HG03196 (cell line): ENCODE results near the gene SYVN1.
A peak's percentile ranks its signal among the peaks of the same experiment; 100 is the strongest.
"Not testable (repeated sequence)": the region's sequence is repeated elsewhere in the genome, so short reads cannot be mapped to it uniquely, and the experiment has no call there.

Experiments
- ATAC-seq: cut with Tn5 transposase; IDR thresholded peaks from one replicate; pipeline ENCODE4 v1.9.1; 2021; ENCODE audit not compliant: unreplicated experiment

Gene SYVN1

GRCh38 chr11:65151331-65151899, 17.1 kb upstream of the SYVN1 start:
- ATAC-seq: no peak

GRCh38 chr11:65150509-65151299, 16.4 kb upstream of the SYVN1 start:
- no peak for ATAC-seq

DNA sequence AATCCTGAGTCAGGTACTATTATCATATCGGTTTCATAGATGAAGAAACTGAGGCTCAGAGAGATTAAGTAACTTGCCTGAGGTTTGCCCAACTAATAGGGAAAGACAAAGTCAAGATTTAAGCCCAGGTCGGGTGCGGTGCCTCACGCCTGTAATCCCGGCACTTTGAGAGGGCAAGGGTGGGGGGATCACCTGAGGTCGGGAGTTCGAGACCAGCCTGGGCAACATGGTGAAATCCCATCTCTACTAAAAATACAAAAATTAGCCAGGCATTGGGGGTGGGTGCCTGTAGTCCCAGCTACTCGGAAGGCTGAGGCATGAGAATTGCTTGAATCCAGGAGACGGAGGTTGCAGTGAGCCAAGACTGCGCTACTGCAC, 15.8 kb upstream of the SYVN1 start:
- not testable (repeated sequence) for ATAC-seq

DNA sequence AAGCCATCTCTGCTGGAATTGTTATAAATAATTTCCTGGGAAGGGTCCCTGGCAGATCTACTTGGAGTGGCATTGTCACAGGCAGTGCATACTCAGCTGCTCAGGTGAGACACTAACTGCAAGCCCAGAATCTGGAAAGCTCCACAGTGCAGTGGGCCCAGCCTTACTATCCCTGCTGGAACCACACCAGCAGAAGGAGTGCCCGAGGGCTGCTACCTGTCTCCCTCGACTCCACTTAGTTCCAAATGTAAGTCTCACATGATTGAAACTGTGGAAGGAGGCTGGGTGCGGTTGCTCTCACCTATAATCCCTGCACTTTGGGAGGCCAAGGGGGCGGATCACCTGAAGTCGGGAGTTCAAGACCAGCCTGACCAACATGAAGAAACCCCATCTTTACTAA, 14.3 kb upstream of the SYVN1 start:
- no peak for ATAC-seq

GRCh38 chr11:65147352-65148075, 13.2 kb upstream of the SYVN1 start:
- no peak for ATAC-seq

DNA sequence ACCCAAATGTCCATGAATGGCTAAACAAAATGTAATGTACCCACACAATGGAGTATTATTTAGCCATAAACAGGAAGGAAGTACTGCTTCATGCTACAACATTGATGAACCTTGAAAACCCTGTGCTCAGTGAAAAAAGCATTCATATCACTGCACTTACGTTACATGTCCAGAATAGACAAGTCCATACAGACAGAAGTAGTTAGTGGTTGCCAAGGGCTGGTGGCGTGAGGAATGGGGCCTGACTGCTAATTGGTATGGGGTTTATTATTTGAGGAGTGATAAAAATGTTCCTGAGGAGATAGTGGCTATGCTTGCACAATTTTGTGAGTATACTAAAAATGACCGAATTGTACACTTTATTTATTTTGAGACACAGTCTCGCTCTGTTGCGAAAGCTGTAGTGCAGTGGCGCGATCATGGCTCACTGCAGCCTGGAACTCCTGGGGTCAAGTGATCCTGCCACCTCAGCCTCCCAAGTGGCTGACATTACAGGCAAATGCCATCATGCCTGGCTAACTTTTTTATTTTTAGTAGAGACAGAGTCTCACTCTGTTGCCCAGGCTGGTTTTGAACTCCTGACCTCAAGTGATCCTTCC, 7.7 kb upstream of the SYVN1 start:
- no peak for ATAC-seq

DNA sequence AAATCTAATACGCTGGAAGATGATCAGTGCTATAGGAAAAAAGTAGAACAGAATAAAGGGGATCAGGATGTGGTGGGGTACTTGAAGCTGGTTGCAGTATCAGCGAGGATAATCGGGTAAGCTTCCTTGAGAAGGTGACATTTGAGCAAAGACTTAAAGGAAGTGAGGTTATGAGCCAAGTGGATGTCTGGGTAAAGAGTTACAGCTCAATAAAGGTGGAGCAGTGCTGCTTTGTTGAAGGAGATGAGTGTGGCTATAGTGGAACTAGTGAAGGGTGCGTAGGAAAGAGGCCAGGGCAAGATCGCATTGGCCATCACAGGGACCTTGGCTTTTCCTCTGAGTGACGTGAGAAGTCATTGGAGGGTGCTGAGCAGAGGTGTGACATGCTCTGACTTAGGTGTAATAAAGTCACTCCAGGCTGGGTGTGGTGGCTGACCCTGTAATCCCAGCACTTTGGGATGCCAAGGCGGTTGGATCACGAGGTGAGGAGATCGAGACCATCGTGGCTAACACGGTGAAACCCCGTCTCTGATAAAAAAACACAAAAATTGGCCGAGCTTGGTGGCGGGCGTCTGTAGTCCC, 2.3 kb upstream of the SYVN1 start:
- no peak for ATAC-seq

GRCh38 chr11:65135633-65136145, 1.4 kb upstream of the SYVN1 start:
- no peak for ATAC-seq

DNA sequence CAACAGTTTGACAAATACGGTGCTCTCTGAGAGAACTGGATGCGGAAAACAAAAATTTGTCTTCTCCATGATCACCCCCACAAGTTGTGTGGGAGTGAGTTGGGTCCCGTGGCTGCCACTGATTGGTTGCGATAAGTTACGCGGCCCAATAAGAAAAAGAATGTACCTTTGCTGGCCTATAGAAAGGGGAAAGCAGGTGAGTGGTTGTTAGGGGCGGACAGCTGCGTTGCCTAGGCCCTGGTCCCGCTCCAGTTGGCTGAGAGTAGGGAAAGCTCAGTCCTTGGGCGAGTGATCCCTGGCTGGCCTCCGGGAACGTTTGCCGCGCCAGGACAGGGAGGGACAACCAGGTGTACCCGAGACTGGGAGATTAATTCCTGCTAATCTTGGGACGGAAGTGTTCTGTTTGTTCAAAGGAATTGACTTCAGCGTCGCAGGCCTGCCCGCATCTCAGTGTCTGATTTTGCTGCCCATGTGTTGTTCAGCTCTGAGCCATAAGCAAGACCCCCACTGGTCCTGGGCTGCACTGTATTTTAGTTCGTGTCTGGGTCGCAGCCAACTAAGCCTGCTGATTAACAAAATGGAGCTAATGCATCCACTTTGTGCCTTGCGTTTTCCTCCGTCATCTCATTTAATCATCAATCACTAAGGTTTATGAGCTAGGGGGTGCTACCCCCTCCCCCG, 773 bp upstream of the SYVN1 start:
- ATAC-seq: peak; percentile 61

DNA sequence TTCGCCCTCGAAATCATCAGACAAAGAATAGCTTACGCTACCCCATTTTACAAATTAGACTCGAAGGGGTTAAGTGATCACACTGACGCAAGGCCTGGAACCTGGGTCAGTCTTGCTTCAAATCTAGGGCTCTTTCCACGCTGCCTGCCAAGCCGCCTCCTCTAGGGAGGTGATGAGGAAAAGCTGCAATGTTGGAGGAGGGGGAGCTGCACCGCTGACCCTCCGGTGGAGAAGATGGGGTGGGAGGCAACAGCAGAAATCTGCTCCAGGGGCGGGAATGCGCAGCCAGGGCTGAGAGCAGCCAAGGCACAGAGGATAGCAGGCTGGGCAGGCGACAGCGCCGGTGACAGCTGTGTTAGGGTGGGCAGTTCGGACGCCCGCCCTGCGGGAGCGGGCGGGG, 595 bp downstream of the SYVN1 start:
- ATAC-seq: no peak

DNA sequence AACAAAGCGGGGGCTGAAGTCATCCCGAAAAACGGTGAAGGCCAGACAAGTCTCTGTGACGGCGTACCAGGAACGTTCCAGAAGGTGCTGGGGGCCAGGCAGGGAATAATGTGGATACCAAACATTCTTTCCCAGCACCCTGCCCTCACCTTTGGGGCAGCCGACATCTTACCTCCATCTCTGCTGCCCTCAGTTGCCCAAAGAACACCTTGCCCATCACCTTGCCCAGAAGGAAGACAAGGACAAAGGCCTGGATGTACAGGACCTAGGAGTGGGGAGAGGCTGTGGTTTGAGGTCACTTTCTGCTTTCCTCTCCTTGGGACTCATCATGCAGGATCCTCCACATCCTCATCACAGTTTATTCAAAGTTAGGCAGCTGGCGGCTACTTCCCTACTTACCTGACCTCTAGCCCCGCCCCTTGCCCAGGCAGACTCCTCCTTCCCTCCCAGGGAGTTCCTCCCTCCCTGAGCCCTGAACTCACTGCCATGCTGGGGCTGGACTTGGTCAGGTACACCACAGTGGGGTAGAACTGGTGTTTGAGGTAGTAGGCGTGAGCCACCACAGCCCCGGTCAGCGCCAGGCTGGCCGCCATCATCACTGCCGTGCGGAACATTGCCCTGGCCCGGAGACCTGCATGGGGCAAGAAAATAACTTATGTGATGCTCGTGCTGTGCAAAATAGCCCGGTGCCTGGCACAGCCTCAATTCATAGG, 1.2 kb downstream of the SYVN1 start:
- no peak for ATAC-seq

DNA sequence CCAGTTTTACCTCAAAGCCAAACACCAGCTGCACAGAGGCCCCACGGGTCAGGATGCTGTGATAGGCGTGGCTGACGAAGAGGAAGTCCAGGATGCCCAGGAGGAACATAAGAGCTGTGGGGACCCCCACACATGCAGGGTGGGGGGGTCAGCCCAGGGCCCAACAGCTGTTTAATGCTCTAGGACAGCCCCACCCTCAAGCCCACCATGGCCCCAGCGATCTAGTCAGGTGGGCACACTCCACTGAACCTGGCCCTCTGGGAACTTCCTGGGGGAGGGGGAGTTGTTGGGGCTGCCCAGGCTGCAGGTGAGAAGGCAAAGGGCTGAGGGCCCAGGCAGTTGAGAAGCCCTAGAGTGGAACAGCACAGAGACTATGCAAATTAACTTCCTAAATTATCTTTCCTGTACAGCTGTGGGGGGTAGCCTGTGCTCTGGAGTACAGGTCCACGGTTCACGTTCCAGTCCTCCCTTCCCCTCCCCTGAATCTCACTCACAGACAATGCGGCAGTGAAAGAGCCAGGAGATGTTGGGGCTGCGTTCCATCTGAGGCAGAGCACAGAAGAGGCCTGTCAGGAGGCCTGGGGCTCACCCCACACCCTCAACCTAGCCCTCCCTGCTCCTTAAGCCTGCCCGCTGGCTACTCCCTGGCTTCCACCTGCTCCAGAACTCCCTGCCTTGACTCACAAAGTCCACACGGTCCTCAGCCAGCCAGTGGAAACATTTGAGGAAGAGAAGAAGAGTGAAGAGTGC, 1.9 kb downstream of the SYVN1 start:
- ATAC-seq: no peak

DNA sequence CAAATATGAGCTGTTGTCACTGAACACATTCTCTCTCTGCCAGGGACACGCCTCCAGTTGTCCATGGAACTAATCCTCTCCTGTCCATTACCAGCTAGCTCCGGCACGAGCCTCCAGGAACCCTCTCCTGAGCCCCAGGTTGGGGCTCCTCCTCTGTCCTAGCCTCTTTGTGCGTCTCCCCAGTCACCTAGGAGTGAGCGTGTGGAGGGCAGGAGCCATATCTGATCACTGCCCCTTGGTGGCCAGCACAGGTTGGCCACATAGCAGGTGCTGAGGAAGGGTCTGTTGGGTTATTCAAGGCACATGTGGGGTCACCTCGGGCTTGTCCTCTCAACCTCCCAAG, 2.5 kb downstream of the SYVN1 start:
- no peak for ATAC-seq

DNA sequence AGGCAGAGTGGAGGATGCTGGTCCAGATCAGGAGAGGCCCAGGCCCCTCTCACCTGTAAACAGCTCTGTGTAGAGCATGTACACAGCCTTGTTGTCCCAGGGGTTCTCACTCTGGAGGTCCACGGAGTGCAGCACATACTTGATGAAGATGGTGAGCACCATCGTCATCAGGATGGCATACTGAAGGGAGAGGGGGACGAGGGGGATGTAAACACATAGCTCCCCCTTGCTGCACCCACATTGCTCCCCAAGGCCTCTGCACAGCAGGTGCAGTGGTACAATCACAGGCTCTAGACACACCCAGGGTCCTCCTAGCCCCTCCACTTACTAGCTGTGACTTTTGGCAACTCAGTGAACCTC, 2.9 kb downstream of the SYVN1 start:
- no peak for ATAC-seq

DNA sequence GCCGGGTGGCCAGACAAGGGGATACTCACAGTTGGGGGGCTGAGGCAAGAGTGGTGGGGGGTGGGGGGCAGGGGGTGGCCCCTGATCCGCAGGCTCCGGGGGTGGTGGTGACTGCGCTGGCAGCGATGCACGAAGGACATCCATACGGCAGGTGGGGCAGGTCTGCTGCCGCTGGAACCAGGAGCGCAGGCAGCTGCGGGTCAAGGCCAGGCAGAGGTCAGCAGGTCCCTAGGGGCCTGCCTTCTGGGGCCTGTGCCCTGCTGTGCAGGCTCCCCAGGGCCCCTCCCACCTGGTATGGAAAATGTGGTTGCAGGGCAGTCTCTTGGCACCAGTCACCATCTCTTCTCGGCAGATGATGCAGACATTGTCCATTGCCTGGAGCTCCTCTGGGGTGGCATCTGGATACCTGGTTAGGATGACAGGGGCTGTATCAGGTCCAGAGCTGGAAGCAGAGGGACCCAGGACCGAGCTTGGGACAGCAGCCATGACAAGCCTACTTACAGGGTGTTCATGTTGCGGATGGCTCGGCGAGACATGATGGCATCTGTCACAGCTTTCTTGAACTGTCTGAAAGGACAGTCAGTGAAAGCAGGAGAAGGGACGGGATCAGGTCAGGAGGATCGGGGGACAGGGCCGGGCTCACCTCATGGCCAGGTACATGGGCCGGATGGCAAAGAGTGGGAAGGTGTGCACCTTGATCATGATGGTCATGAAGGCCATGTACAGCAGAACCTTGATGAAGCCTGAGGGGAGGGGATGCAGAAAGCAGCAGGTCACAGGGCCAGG, 3.5 kb downstream of the SYVN1 start:
- ATAC-seq: no peak

DNA sequence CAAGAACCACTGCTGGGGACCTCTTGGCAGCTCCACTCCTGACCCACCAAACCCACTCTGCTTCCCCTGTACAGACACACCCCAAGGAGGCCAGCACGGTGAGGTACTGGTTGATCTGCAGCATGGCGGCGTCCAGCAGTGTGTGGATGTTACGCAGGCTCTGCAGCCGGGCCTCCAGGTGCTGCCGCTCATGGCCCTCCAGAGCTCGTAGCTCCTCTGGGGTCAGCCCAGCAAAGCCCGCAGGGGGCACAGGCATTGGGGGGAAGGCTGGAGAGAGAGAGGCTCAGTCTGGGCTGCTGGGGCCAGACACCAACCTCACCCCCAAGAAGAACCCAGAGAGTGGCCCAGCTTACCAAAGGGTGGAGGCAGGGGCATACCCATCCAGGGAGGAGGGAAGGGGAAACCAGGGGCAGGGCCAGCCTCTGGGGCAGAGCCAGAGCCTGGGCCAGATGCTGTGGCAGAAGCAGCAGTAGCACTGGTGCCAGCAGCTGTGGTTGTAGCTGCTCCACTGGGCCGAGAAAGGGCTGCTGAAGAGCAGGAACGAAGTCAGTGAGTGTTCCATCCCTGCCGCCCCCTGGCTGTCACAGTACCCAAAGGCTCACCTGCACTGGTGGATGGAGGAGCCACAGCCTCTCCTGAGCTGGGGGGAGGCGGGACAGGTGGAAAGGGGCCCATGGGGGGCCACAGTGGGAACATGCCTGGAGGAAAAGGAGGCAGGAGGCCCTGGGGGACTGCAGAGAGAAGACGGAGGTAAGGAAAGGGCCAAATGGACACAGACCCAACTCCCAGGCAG, 4.5 kb downstream of the SYVN1 start:
- ATAC-seq: no peak

DNA sequence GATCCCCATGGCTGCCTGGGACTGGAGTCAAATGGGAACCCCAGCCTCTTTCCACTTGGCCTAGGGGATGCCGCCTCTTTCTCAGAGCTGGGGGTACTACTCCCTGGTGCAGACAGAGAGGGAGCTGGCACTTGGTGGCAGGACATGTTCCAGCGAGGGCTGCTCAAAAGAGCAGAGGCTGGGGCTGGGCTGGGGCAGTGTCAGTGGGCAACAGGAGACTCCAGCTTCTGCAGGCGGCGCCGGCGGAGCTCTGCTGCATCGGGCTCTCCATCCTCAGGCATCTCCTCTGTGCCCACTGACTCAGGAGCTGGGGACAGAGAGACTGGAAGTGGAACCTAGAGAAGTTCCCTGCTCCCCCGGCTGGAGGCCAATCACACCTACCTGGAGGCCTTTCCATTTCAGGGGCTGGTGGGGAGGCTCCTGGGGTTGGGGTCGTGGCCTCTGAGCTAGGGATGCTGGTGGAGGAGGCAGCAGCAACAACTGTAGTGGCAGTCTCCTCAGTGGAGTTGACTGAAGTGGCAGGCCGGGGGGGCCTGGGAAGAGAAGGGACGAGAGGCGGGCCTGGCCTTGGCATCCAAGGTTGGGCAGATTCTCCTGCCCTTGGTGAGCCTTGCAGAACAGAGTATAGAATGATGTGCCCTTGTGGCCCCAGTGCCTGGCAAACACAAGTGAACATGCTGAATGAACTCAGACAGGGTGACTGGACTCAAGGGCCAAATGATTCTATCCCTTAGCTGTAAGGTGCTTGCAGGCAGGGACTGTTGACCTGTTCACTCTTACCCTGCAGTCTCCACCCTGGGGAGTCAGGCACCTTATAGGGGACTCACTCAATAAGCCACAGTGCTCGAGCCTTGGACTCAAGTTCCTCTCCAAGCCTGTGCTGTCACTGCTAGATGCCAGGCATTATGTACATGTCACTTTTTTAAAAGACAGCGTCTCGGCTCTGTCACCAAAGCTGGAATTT, 5.9 kb downstream of the SYVN1 start:
- no peak for ATAC-seq
